HCT116 (cell line): ENCODE measurements around the gene MEGF6. TPM values are rescaled to one million over a fixed set of nuclear protein-coding genes. Genes with fewer than 3 reads are reported as not detected.

ENCODE experiments used
- ATAC-seq: fragments of 200-7000 bp; cut with Tn5 transposase; 2 replicates; pipeline ENCODE4 v1.9.1; 2020; ENCODE audit warnings: mild to moderate bottlenecking, moderate library complexity
- BruUV-seq: library from RNA; stranded (reverse); fragments of 400-500 nt; replicated peaks from 2 replicates; lab custom pipeline; 2021; lab: Mats Ljungman, UMichigan
- CTCF ChIA-PET: fragments of 300-600 bp; sonication (Branson Sonifier 250); formaldehyde crosslinking; loops from one replicate; lab custom pipeline; 2021; ENCODE audit warnings: antibody characterized with exemption; lab: Charles Lee
- POLR2A ChIA-PET: fragments of 300-600, 350-600 bp; sonication (Branson Sonifier 250); formaldehyde crosslinking; loops from one replicate; lab custom pipeline; 2021; ENCODE audit warnings: antibody characterized with exemption; lab: Charles Lee
- RAD21 ChIA-PET, 2 experiments: fragments of 300-600 bp; sonication (Branson Sonifier 250); formaldehyde crosslinking; loops; one replicate each; lab custom pipeline; 2023; ENCODE audit warnings: low total read pairs in 2 of 2; ENCODE audit not compliant: uncharacterized antibody in 2 of 2, unreplicated experiment in 2 of 2, low non-redundant PET in 1 of 2; lab: Charles Lee
- DNase-seq: peaks from one replicate; pipeline ENCODE4 v3.0.0-alpha.2; 2010; ENCODE audit warnings: low read depth, low spot score
- H2AFZ ChIP-seq: fragments of 200-600 bp; shearing (Covaris generic), sonication (generic); 2 replicates; pipeline ENCODE4 v1.6.1; 2017; ENCODE audit warnings: low read depth, mixed run types, mixed read lengths, antibody characterized with exemption, low read length; ENCODE audit not compliant: poor library complexity, severe bottlenecking
- H3K27ac ChIP-seq: 2 replicates; pipeline ENCODE4 v1.5.1; 2012; ENCODE audit warnings: low read depth, low read length
- H3K27me3 ChIP-seq: fragments of 200-600 bp; sonication (generic); 2 replicates; pipeline ENCODE4 v1.6.1; 2016; ENCODE audit warnings: mixed run types, low read length, mixed read lengths; ENCODE audit not compliant: insufficient read depth
- H3K36me3 ChIP-seq, 2 experiments: fragments of 200-500 bp in 1 of 2; fragments of 200-600 bp in 1 of 2; sonication (Bioruptor generic) in 1 of 2; sonication (generic) in 1 of 2; 2 replicates each; pipeline versions ENCODE4 v1.5.1 to v1.6.1; 2014 to 2016; ENCODE audit warnings: low read length in 2 of 2, inconsistent platforms in 1 of 2, mixed read lengths in 1 of 2, mixed run types in 1 of 2; ENCODE audit not compliant: insufficient read depth in 2 of 2, control insufficient read depth in 1 of 2
- H3K4me1 ChIP-seq, 2 experiments: fragments of 200-600 bp in 1 of 2; sonication (generic) in 1 of 2; 2 replicates each; pipeline versions ENCODE4 v1.5.1 to v1.6.1; 2012 to 2017; ENCODE audit warnings: low read length in 2 of 2, inconsistent platforms in 1 of 2, mild to moderate bottlenecking in 1 of 2, mixed read lengths in 1 of 2, mixed run types in 1 of 2, moderate library complexity in 1 of 2; ENCODE audit not compliant: insufficient read depth in 2 of 2, control insufficient read depth in 1 of 2
- H3K4me2 ChIP-seq: fragments of 200-600 bp; sonication (generic); 2 replicates; pipeline ENCODE4 v1.6.1; 2017; ENCODE audit warnings: mixed run types, low read length, mixed read lengths
- H3K4me3 ChIP-seq, 2 experiments: fragments of 200-600 bp in 1 of 2; sonication (generic) in 1 of 2; replicated peaks in 1 of 2; 2 replicates each; pipeline ENCODE4 v1.5.1; 2011 to 2016; ENCODE audit warnings: low read length in 2 of 2, control low read depth in 1 of 2, low read depth in 1 of 2, mild to moderate bottlenecking in 1 of 2, mixed read lengths in 1 of 2, mixed run types in 1 of 2
- H3K79me2 ChIP-seq: fragments of 200-600 bp; sonication (generic); 2 replicates; pipeline ENCODE4 v1.6.1; 2017; ENCODE audit warnings: mild to moderate bottlenecking, mixed run types, low read length, moderate library complexity, mixed read lengths; ENCODE audit not compliant: insufficient read depth
- H3K9ac ChIP-seq: fragments of 200-600 bp; sonication (generic); 2 replicates; pipeline ENCODE4 v1.6.1; 2016; ENCODE audit warnings: low read length, mixed read lengths
- H3K9me2 ChIP-seq: fragments of 200-600 bp; sonication (generic), shearing (Covaris generic); 2 replicates; pipeline ENCODE4 v1.6.1; 2017; ENCODE audit warnings: mixed run types, mild to moderate bottlenecking, moderate library complexity; ENCODE audit not compliant: insufficient read depth
- H3K9me3 ChIP-seq, 2 experiments: fragments of 200-500 bp in 1 of 2; fragments of 200-600 bp in 1 of 2; sonication (Bioruptor generic) in 1 of 2; sonication (generic) in 1 of 2; 2 replicates each; pipeline ENCODE4 v1.6.1; 2014 to 2017; ENCODE audit warnings: low read length in 2 of 2, mixed read lengths in 2 of 2, inconsistent platforms in 1 of 2, low read depth in 1 of 2, mild to moderate bottlenecking in 1 of 2, mixed run types in 1 of 2, moderate library complexity in 1 of 2; ENCODE audit not compliant: control insufficient read depth in 1 of 2, insufficient read depth in 1 of 2
- H4K20me1 ChIP-seq: fragments of 200-600 bp; sonication (generic), shearing (Covaris generic); 2 replicates; pipeline ENCODE4 v1.6.1; 2017; ENCODE audit warnings: mixed run types, mild to moderate bottlenecking, moderate library complexity; ENCODE audit not compliant: insufficient read depth
- ATF3 ChIP-seq: IDR thresholded peaks from 2 replicates; pipeline ENCODE4 v1.6.1; 2012
- CBX3 ChIP-seq: IDR thresholded peaks from 2 replicates; pipeline ENCODE4 v1.6.1; 2012; ENCODE audit warnings: low read depth
- CEBPB ChIP-seq: IDR thresholded peaks from 2 replicates; pipeline ENCODE4 v1.6.1; 2012; ENCODE audit warnings: low read depth
- EGR1 ChIP-seq: IDR thresholded peaks from 2 replicates; pipeline ENCODE4 v1.6.1; 2012; ENCODE audit warnings: low read depth
- EZH2phosphoT487 ChIP-seq: fragments of 200-600 bp; IDR thresholded peaks from 2 replicates; pipeline ENCODE4 v1.6.1; 2018; ENCODE audit warnings: antibody characterized with exemption, borderline replicate concordance
- FOSL1 ChIP-seq: IDR thresholded peaks from 2 replicates; pipeline ENCODE4 v1.6.1; 2012; ENCODE audit warnings: low read depth
- JUND ChIP-seq: IDR thresholded peaks from 2 replicates; pipeline ENCODE4 v1.6.1; 2012
- REST ChIP-seq: IDR thresholded peaks from 2 replicates; pipeline ENCODE4 v1.6.1; 2012; ENCODE audit warnings: low read depth
- SIN3A ChIP-seq: IDR thresholded peaks from 2 replicates; pipeline ENCODE4 v1.6.1; 2012; ENCODE audit warnings: low read depth
- SP1 ChIP-seq: IDR thresholded peaks from 2 replicates; pipeline ENCODE4 v1.6.1; 2012; ENCODE audit warnings: low read depth
- SRF ChIP-seq: IDR thresholded peaks from 2 replicates; pipeline ENCODE4 v1.6.1; 2012; ENCODE audit warnings: low read depth
- ZBTB33 ChIP-seq: IDR thresholded peaks from 2 replicates; pipeline ENCODE4 v1.6.1; 2011; ENCODE audit warnings: mild to moderate bottlenecking, low read length, moderate library complexity; ENCODE audit not compliant: insufficient replicate concordance; ENCODE audit errors: extremely low read depth
- ZFX ChIP-seq: fragments of 450-650 bp; IDR thresholded peaks from 2 replicates; pipeline ENCODE4 v1.6.1; 2017
- intact Hi-C: fragments of 100-400 bp; cut with micrococcal nuclease; formaldehyde crosslinking; loops from 2 replicates; pipeline ENCODE4 v1.10.0; 2022
- total RNA-seq: library from RNA; stranded (reverse); gene quantifications from one replicate; pipeline ENCODE4 v1.2.1, GENCODE V29; 2021; ENCODE audit not compliant: unreplicated experiment
- TF ChIP-seq, protein P1 (sequence below): IDR thresholded peaks from 2 replicates; pipeline ENCODE4 v1.6.1; 2012

MEGF6 gene
- total RNA-seq, 1 experiment from 2014 or later: 47.6 TPM

DNA sequence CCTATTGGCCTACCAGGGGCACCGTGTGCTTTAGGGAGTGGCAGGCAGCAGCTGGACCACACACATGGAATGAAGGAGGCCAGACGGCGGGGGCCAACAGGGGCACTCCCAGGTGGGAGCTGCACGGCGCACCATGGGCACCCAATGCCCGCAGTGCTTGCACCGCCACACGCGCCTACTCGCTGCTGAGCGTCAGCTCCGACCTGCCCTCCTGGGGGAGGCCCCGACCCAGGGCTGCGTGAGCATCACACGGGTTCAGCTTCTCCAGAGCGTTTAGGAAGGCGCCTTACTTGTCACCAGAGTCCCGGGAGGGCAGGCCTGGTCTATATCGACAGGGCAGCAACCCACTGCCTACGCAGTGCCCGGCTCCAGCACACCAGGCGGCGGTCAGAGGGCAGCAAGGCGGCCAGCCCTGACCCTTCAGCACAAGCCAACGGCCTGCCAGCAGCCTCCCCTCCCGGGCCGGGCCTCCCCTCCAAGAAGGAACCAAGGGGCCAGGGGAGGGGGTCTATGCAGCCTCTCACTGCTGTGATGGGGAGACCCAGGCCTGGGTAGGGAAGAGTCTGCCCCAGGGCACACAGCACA is 91.9 kb downstream of the MEGF6 start:
- CTCF ChIA-PET: no interaction called here
- ATAC-seq (no peak), DNase-seq (no peak)
- Histone ChIP-seq H3K4me1 (no peaks in the 10 kb centered on the region), H3K36me3 (no peaks in the 10 kb centered on the region), H3K79me2 (no peaks in the 10 kb centered on the region), H3K9me2 (no peaks in the 10 kb centered on the region), H3K4me3 (no peak overlapping the region), H3K4me2 (no peak overlapping the region), H3K27ac (no peak overlapping the region; the same call in 1 of the 2 replicates), H3K9ac (no peak overlapping the region), H3K27me3 (no peaks in the 10 kb centered on the region), H2AFZ (no peak overlapping the region), H3K9me3 (no peaks in the 10 kb centered on the region), H4K20me1 (no peaks in the 10 kb centered on the region)
- no TSS peak for BruUV-seq
- POLR2A ChIA-PET: no interaction called here
- RAD21 ChIA-PET: no interaction called here
- intact Hi-C loops: no loop called here
- no peak for TF ChIP-seq FOSL1
- TF ChIP-seq EZH2phosphoT487: no peak
- no peak for TF ChIP-seq ATF3
- TF ChIP-seq REST: no peak
- TF ChIP-seq ZFX: no peak
- TF ChIP-seq CEBPB: no peak
- TF ChIP-seq EGR1: no peak
- no peak for TF ChIP-seq ZBTB33
- no peak for TF ChIP-seq SIN3A
- TF ChIP-seq, protein P1, sequence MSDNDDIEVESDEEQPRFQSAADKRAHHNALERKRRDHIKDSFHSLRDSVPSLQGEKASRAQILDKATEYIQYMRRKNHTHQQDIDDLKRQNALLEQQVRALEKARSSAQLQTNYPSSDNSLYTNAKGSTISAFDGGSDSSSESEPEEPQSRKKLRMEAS: no peak
- TF ChIP-seq SRF: no peak
- no peak for TF ChIP-seq CBX3
- TF ChIP-seq SP1: no peak
- TF ChIP-seq JUND: no peak
